Measurements from ENCODE around the gene CTDSPL. TPM values are rescaled to one million over a fixed set of nuclear protein-coding genes. Genes with fewer than 3 reads are reported as not detected.

Gene CTDSPL
- total RNA-seq, 1 donor from 2014 or later: 13.1 TPM

DNA sequence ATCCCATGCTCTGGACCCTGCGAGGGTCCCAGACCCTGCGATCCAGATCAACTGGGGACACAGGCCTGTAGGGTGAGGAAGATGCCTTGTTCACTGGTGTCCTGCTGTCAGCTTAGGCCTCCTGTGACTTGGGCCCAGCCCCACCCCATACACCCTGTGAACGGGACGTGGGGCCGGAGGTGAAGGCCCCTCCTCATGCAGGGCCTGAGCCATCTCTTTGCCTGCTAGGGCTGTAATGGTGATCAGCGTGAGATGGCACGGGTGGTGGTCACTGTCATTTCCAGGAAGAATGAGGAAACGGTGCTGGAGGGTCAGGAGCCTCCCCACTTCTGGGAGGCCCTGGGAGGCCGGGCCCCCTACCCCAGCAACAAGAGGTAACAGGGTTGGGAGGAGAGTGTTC is 141.3 kb downstream of the CTDSPL start:
- no peak for DNase-seq

DNA sequence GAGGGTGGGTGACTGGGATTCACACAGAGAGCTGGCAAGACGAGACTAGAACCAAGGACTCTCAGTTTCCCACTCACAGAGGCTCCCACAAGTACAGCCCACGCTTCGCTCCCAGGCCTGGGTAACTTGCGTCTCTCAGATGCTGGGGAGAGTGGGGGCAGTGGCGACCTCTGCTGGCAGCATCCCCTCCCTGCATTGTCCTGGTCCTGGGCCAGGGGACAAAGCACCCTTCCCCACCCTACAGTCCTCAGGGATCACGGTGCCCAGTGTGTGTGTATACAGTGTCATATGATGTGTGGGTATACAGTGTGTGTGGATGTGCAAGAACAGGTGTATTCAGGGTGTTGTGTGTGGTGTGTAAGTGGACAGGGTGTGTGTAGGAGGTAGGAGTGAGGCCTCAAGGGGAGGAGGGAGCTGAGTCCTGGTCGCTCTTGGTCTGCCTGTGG is 141.7 kb downstream of the CTDSPL start:
- DNase-seq: peak; percentile 50

DNA sequence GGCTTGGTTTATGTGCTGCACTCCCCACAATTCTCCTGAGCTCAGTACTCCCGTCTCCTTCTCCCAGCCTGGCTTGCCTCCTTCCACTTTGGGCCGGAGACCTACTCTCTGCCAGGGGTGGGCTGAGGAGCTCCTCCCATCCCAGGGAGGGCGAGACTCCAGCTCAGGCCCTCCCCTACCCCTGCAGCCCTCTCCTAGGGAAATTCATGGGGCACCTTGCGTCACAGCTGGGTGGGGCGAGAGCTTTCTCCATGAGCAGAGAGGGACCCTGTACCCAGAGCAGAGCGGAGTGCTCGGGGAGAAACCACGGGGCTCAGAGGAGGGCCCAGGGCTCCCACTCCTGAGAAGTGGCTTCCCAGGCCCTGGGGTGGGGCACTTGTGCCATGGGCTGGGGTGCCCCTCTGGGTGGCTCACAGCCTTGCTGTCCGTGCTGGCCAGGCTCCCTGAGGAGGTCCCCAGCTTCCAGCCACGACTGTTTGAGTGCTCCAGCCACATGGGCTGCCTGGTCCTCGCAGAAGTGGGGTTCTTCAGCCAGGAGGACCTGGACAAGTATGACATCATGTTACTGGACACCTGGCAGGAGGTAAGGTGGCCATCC is 142.2 kb downstream of the CTDSPL start:
- DNase-seq: no peak

DNA sequence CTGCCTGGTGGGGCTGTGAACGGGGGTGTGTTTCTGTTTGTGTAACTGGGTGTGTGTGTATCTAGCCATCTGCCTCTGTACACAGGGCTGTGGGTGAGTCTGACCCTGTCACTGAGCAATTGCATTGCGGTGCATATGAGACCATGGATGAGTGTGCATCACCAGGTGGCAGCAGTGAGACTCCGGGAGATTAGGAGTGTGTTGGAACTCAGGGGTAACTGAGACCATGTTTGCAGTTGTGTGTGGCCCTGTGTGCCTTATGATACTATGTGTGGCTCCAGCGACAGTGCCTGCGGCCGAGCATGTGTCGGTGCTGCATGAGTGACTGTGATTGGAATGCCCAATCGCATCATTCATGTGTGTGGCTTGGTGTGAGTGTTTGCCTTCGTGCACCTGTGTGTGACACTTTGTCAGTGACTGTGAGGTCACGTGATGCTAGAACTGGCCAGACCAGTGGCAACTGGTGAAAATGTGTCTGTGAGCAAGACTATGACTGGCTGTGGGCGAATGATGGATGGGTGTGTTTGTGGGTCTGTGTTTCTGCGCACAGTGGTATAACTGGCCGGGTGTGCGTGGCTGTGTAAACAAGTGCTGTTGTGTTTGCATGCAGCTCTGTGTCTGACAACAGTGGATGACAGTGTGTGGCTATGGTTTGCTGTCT is 142.9 kb downstream of the CTDSPL start:
- DNase-seq: peak; percentile 69

DNA sequence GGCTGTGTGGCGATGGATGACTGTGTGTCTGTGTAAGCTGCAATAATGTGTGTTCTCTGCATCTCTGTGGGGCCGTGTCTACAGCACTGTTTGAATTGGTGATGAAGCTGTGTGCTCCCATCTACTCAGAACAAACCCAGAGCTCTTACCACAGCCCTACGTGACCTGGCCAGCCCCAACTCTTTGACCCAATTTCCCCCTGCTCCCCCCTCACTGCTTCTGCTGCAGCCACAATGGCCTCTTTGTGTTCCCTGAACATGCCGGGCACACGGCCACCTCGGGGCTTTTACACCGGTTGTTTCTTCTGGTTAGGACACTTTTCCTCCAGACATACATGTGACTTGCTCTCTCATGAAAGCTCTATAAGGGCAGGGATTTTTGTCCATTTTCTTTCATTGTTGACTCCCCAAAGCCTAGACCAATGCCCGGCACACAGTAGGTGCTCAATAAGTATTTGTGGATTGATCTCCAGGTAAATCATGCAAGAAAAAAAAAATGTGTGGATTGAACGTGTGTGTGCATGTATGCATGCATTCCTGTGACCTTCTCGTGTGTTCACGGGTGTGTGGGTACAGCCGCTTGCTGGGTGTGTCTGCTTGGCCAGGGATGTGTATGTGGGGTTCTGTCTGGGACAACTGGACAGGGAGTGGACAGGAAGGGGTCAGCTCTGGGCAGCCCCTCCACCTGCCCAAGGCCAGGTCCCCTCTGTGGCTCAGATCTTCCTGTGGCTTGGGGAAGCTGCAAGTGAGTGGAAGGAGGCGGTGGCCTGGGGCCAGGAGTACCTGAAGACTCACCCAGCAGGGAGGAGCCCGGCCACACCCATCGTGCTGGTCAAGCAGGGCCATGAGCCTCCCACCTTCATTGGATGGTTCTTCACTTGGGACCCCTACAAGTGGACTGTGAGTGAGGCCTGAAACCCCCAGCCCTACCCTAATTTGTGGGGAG is 143.7 kb downstream of the CTDSPL start:
- peak; percentile 82 for DNase-seq

DNA sequence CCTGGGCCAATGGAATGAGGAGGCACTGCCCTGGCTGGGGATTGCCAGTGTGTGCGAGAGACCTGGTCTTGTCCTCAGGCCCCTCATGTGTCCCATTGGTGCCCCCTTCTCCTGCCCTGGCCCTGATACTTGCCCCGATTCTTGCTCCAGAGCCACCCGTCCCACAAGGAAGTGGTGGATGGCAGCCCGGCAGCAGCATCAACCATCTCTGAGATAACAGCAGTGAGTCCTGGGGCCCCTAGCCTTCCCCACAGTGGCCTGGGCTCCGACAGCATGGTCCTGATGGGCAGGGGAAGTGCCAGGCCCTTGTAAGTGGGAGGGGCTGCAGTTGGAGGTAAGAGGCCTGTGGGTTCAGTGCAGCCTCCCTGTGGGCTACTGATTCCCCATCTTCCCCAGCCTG is 144.4 kb downstream of the CTDSPL start:
- no peak for DNase-seq

DNA sequence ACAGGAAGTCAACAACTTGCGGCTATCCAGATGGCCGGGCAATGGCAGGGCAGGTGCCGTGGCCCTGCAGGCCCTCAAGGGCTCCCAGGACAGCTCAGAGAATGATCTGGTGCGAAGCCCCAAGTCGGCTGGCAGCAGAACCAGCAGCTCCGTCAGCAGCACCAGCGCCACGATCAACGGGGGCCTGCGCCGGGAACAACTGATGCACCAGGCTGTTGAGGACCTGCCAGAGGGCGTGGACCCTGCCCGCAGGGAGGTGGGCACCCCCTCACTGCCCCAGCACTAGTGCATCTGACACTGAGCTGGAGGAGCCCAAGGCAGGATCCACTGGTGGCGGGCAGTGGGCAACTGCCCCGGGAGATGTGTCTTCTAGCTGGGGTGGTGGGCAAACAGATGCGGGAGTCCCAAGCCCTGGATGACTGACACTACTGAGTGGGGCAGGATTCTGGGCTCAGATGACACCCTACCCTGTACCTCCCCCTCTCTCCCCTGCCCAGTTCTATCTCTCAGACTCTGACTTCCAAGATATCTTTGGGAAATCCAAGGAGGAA is 144.8 kb downstream of the CTDSPL start:
- DNase-seq: no peak

DNA sequence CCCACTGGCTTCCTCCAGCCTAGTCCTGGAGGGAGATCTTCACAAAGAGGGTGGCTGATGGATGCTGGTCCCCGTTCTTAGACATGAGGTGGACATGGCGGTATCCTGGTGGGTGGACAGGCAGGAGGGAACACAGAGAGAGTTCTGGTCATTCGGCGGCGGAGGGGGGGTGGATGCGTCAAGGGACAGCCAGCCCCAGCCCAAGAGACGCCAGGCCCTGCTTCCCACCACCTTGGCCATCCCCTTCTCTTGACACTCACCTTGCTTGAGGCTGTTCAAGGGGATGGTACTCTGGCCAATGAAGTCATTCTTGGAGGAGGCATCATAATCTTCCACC is 146.0 kb downstream of the CTDSPL start:
- no peak for DNase-seq

DNA sequence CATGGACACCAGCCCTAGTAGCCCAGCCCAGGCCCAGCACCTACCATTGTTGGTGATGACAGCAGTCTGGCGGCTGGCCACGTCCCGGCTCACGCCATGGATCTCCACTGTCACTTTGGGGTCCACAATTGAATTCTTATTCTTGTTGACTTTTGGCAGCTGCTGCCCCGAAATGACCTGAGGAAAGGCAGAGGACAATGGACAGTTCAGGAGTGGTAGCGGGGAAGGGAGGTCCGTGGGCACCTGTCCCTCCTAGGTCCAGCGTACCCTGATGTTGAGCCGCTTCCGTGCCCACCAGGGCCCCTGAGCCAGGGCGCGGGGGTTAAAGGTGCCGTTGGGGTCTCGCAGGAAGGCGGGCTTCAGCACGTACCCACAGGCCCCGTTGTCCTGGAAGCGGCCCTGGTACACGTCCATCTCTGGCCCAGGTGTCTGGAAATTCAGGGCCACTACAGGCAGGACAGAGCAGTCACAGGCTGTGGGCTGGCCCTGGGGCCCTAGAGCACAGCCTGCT is 146.6 kb downstream of the CTDSPL start:
- no peak for DNase-seq

DNA sequence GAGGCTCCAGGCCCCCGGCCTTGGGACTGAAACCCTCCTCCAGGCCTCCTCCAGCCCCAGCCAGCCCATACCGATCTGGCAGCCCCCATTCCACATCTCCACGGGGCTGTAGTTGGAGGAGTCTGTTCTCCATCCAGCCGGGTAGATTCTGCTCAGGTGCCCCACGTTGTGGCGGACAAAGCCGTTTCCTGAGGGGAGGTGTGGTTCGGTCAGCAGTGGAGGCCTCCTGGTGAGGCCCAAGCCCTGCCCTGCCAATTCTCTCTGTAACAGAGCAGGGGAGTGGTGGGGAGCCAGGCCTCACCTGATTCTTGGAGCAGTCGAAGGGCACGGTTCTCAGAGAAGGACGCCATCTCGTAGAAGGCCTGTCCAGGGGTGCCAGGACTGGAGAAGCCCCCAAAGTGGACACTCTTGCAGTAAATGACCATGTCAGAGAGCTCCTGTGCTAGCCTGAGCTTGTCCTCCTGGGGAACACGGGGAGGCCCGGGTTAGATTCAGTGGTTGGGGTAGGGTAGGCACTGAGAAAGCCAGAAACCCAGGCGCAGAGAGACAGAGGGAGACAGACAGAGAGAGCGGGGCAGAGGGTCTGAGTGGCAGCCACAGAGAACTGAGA is 147.4 kb downstream of the CTDSPL start:
- DNase-seq: no peak

DNA sequence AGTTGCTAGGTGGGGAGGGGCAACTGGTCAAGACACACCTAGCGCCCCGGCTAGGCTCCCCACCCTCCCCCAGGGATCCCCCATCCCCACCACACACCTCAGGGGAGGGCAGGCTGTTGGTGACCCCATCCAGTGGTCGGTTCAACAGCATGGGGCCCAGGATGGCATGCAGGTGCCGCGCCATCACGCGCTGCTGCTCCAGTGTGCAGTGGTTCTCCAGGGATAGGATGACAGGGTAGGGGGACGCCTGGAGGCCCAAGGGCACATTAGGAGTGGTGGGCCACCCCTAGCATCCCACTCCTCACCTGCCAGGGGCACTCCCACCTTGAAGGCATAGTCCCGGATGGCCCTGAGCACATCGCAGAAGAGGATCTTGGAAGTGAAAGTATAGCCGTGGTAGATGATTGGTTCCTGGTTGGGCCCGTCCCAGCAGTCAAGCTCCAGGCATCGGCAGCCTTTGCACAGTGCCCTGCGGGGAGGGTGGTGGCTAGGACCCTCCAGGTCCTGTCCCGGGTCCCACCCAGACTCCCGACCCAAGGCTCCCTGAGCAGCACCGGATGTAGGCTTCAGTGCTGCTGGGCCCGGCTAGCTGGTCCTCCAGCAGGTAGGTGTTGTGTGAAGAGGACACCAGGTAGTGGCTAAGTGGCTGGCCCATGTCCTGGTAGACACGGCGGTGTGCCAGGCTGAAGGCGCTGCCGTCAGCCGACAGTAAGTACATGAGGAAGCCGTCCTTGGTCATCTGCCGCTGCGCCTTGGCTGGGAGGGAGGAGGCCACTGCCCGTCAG is 148.3 kb downstream of the CTDSPL start:
- DNase-seq: no peak

DNA sequence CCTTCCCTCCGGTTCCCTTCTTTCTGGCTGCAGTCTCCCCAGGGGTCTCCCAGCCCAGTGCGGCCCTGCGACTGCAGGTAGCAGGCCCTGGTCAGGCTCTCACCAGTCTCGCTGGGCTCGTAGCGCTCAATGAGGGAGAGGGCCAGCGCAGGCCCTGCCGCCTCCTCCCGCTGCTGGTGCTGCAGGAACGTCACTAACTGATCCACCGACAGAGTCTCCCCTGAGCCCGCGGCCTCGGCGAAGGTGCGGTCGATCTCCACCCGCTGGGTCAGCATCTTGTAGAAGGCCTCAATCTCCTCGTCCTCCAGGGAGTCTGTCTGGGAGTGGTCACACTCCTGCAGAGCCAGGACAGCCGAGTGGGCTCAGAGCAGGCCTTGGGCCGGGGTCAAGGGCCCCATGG is 149.4 kb downstream of the CTDSPL start:
- no peak for DNase-seq

DNA sequence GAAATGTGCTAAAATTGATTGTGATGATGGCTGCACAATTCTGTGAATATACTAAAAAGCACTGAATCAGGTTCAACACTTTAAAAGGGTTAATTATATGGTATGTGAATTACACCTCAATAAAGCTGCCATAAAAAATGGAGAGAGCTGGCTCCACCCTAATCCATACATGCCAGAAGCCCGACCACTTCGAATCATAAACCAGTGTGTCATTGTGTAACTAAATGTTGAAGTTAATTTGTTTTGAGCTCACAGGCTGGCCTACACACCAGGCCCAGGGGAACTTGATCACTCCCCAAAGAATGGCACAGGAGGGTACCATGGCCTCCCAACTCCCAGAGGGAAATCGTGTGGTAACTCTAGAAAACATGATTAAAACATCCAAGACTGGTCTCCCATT is 153.8 kb downstream of the CTDSPL start:
- DNase-seq: no peak

DNA sequence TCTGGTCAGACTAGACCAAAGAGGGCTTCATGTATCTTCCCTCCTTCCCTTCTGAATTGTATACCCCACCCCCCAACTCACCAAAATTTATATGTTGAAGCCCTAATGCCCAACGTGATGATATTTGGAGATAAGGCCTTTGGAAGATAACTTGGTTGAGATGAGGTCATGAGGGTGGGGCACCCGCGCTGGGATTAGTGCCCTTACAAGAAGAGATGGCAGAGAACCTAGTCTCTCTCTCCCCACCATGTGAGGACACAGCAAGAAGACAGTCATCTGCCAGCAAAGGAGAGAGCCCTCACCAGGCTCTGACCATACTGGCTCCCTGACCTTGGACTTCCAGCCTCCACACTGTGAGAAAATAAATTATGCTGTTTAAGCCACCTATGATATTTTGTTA is 154.3 kb downstream of the CTDSPL start:
- no peak for DNase-seq

DNA sequence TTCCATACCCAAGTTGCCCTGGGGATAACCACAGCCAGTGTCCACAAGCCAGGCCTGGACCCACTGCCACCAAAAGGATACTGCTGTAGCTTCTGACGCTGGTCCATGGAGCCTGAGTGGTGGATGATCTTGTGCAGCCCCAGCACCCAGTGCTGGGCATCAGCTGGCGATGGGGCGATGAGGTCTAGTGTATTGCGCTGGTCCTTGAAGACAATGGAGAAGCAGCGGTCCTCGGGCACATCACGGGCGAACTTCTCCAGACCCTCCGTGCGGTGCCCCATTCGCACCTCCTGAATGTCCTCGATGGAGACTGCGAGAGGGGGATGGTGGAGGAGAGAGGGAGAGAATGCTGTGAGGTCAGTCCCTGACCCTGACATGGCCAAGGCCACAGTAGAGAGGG is 154.7 kb downstream of the CTDSPL start:
- DNase-seq: no peak

DNA sequence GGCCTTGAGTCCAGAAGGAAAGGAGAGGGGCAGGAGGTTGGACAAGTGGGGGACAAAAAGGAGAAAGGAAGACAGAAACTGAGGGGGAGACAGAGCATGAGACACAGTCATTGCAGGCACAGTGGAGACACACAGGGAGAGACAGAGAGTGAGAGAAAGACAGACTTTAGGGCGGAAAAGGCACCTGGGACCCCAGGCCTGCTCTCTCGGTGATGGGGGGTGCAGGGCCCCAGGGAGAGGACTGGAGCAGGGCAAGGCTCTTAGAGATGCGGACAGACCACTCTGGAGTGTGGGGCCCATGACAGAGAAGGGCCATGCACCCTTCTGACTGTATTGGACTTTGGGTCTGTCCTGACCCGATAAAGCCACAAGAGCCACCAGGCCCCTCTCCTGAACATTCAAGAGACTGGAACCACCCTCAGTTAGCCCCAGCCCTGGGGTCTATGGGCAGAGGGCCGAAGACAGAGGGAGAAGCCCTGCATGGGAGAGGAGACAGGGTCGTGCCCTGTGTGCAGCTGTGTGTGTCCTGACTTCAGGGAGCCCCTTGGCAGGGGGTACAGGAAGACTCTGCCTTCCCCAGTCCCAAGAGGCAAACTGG is 155.3 kb downstream of the CTDSPL start:
- DNase-seq: no peak

DNA sequence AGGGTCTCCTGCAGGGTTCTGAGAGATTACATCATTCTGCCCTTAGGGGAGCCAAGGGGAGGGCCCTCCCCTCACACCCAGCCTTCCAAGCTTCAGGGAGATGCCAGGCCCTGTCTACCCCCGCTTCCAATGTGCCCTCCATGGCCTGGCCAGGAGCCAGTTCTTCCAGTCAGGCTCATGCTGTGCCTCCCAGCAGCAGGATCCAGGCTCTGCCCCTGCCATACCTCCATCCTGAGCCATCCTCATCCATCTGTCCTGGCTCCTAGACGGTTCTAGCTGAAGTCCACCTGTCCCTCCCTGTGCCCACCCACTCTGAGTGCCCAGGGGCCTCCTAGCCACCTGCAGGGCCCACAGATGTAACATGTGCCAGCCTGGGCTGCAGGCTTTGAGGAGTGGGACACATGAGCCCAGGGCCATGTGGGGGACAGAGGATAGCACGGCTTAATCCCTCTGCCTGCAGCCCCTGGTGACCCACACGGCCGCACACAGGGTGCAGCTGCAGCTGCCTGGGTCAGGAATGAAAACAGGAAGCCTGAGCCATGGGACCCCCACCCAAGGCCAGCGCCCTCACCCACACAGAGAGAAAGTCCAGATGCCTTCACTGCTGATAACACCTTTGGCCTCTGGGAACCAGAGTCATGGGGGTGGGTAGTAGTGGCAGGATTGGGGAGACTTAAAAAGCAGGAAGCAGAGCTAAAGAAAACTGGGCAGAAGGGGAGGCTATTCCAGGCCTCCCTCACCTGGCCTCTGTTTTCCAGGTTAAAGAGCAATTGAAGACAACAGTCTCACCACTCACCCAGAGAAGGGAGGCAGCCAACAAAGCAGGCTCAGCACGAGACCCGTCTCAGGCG is 156.0 kb downstream of the CTDSPL start:
- no peak for DNase-seq

DNA sequence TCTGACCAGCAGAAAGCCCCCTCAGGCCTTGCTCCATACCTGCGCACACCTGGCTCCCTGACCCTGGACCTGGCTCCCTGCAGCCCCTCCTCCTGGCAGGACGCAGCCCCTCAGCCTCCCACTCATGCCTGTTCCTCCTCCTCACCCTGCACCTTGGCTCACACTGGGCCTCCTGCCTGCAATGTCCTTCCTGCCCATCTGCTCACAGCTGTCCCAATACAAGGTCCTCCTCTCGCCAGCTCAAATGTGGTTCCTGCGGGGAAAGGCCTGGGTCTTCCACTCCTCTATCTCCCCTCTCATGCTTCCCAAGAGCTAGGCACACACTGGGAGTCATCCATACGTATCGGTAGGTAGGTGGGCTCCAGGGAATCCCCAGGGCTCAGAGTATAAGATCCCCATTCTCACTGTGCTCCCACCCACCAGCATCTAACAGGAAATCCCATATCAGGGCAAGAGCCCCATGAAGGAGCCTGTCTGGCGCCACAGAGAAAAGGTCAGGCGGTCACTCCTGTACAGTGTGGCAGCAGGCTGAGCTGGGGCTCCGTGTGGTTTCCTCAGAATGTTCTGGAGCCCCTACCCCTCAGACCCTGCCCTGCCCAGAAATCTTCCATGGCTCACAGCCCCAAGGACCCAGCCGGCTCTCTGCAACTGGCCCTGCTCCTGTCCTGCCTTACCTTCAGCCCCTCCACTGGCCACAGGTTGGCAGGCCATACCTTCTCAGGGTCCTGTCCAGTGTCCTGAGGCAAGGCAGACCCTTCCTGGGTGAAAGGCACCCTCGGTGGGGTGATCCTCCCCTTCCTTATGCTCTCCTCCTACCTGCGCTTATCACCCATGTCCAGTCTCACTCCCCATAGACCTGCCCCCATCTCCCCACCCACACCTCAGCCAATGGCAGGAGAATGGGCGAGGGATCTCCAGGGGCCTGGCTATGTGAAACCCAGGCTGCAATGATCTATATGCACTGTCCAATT is 156.9 kb downstream of the CTDSPL start:
- DNase-seq: no peak
